Measurements from ENCODE around the gene PACSIN2. TPM values are rescaled to one million over a fixed set of nuclear protein-coding genes. Genes with fewer than 3 reads are reported as not detected.
"Not testable (repeated sequence)": the region's sequence is repeated elsewhere in the genome, so short reads cannot be mapped to it uniquely, and the experiment has no call there.

Gene PACSIN2
- total RNA-seq, 1 experiment from 2014 or later: 8.3 TPM

DNA sequence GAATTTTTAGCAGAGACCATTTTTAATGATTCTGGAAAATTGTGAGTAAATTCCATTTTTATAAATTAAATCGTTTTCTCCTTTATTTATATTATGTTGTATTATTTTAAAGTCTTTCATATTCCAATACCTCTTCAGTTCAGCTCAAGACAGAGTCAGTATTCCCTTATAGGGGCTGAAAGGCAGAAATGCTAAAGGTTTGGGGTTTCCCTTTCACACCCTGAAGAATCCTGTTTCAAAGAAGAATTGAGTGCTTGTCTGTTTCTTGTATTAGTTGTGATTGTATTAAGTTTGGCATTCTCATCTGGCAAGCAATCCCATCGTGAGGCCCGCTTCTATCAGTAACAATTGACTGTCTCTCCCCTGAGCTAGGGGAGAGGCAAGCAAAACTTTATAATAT lies 57.4 kb downstream of the PACSIN2 start:
- no peaks in the 10 kb centered on the region for H3K9me3 ChIP-seq (ENCODE audit: low read length)
- no peak overlapping the region for H3K4me2 ChIP-seq (ENCODE audit: low read depth, low read length, poor library complexity, severe bottlenecking)
- no peak overlapping the region for H3K27ac ChIP-seq (ENCODE audit: low read length)
- H3K9me2 ChIP-seq (replicated peaks; ENCODE audit: insufficient read depth, low read length): no peaks in the 10 kb centered on the region
- no peaks in the 10 kb centered on the region for H3K79me2 ChIP-seq (ENCODE audit: low read length)
- no peak for DNase-seq
- H3K9ac ChIP-seq (ENCODE audit: low read length): no peak overlapping the region
- H2AFZ ChIP-seq (ENCODE audit: low read length): no peak overlapping the region
- H3K36me3 ChIP-seq (ENCODE audit: insufficient read depth, low read length): no peaks in the 10 kb centered on the region
- H3K4me3 ChIP-seq (ENCODE audit: low read length): no peak overlapping the region
- no peaks in the 10 kb centered on the region for H3K4me1 ChIP-seq (ENCODE audit: low read length)
- peaks cover 50% of the 10 kb centered on the region for H4K20me1 ChIP-seq (ENCODE audit: insufficient read depth, low read depth, low read length)
- H3K27me3 ChIP-seq (ENCODE audit: low read length): no peaks in the 10 kb centered on the region

DNA sequence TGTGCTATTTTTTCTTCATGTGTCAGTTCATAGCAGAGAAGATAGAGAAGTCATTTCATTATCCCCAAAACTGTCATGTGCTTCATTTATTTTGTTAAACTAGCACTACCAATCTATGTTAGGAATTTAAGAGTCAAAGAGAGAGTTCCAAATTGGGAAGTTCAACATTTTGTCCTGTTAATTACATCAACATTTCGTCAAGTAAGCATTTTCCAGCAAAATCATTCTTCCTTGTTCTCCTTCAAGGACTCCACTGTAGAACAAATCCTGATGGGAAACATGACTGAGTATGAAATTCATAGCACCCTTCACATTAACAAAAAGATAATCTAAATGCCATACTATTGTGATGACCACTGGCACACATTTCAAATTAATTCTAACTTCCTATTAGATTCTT lies 59.1 kb downstream of the PACSIN2 start:
- Histone ChIP-seq H3K27ac (ENCODE audit: low read length) (no peak overlapping the region), H2AFZ (ENCODE audit: low read length) (no peak overlapping the region), H3K4me3 (ENCODE audit: low read length) (no peak overlapping the region), H3K9ac (ENCODE audit: low read length) (no peak overlapping the region), H4K20me1 (ENCODE audit: insufficient read depth, low read depth, low read length) (peaks cover 57% of the 10 kb centered on the region), H3K79me2 (ENCODE audit: low read length) (no peaks in the 10 kb centered on the region), H3K4me1 (ENCODE audit: low read length) (no peaks in the 10 kb centered on the region), H3K27me3 (ENCODE audit: low read length) (no peaks in the 10 kb centered on the region), H3K9me2 (replicated peaks; ENCODE audit: insufficient read depth, low read length) (no peaks in the 10 kb centered on the region), H3K9me3 (ENCODE audit: low read length) (no peaks in the 10 kb centered on the region), H3K4me2 (ENCODE audit: low read depth, low read length, poor library complexity, severe bottlenecking) (no peak overlapping the region), H3K36me3 (ENCODE audit: insufficient read depth, low read length) (no peaks in the 10 kb centered on the region)
- no peak for DNase-seq

DNA sequence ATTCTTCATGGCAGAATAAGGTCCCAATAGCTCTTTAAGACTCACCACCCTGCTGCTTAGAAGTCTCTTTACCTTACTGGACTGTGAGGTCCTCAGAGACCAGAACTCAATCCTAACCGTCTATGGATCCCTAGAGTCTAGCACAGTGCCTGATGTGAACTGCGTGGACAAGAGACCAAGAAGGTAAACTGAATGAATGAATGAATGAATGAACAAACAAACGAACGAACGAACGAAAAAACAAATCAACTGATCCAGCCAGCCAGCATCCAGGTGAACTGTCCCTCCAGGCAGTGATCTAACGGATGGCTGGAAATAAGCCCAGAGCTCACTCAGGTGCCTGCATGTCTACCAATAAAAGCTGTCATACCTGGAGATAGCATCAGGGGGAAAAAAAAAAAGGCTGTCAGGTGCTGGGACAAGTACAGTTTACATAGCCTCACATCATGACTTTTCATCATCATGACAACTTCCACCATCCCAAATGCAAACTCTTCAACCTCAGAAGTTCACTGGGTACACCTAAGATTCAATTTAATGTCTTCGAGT lies 59.8 kb downstream of the PACSIN2 start:
- H3K4me1 ChIP-seq (ENCODE audit: low read length): no peaks in the 10 kb centered on the region

DNA sequence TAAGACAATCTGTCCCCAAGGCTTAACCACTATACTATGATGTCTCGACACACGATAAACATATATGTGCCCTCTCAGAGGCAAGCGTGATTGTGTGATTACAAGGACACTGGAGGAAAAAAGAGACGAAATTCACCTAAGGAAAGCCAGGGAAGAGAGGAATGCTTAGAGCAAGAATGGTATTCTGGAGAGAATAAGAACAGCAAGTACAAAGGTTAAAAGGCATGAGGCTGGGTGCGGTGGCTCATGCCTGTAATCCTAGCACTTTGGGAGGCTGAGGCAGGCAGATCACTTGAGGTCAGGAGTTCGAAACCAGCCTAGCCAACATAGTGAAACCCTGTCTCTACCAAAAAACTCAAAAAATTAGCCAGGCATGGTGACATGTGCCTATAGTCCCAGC lies 61.2 kb downstream of the PACSIN2 start:
- not testable (repeated sequence) for H3K27ac ChIP-seq (ENCODE audit: low read length); H3K9me3 ChIP-seq (ENCODE audit: low read length); H3K4me3 ChIP-seq (ENCODE audit: low read length); H3K36me3 ChIP-seq (ENCODE audit: insufficient read depth, low read length); H3K79me2 ChIP-seq (ENCODE audit: low read length); H3K4me2 ChIP-seq (ENCODE audit: low read depth, low read length, poor library complexity, severe bottlenecking); H2AFZ ChIP-seq (ENCODE audit: low read length); H3K9me2 ChIP-seq (replicated peaks; ENCODE audit: insufficient read depth, low read length); H3K27me3 ChIP-seq (ENCODE audit: low read length); DNase-seq; H3K4me1 ChIP-seq (ENCODE audit: low read length); H3K9ac ChIP-seq (ENCODE audit: low read length)
- peaks cover 57% of the 10 kb centered on the region for H4K20me1 ChIP-seq (ENCODE audit: insufficient read depth, low read depth, low read length)

More for the DNA sequence above, 59.8 kb downstream of the PACSIN2 start:
- no peaks in the 10 kb centered on the region for H3K36me3 ChIP-seq (ENCODE audit: insufficient read depth, low read length)
- H3K9me2 ChIP-seq (replicated peaks; ENCODE audit: insufficient read depth, low read length): no peaks in the 10 kb centered on the region
- H3K4me2 ChIP-seq (ENCODE audit: low read depth, low read length, poor library complexity, severe bottlenecking): no peak overlapping the region
- H3K4me3 ChIP-seq (ENCODE audit: low read length): no peak overlapping the region
- DNase-seq: no peak
- H3K9me3 ChIP-seq (ENCODE audit: low read length): no peaks in the 10 kb centered on the region
- H4K20me1 ChIP-seq (ENCODE audit: insufficient read depth, low read depth, low read length): peaks cover 52% of the 10 kb centered on the region
- no peaks in the 10 kb centered on the region for H3K27me3 ChIP-seq (ENCODE audit: low read length)
- no peak overlapping the region for H3K27ac ChIP-seq (ENCODE audit: low read length)
- no peak overlapping the region for H3K9ac ChIP-seq (ENCODE audit: low read length)
- no peak overlapping the region for H2AFZ ChIP-seq (ENCODE audit: low read length)
- H3K79me2 ChIP-seq (ENCODE audit: low read length): no peaks in the 10 kb centered on the region

DNA sequence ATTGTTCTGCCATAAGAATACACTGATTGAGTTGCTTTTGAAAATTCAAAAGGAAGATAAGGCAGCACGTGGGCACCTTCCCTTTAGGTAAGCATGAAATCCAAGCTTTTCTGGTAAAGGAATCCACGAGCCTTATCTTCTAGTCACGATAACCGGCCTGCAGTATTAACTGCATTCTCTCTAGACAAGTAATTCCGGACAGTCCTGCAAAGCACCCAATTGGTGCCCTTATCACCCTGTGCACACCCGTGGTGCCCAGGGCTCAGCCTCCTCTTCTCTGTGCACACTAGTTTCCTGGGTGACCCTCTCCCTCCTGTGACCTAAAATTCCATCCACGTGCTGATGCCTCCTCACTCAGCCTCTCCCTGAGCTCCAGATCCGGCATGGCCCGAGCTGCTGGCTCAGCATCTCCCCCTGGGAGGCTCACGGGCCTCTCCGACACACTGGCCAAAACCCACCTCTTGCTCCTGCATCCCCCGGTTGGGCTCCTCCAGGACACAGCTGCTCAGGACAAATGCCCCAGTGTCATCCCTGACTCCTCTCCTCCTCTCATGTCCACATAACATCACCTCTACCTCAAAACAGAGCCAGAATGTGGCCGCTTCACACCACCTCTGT lies 63.7 kb downstream of the PACSIN2 start:
- no peak overlapping the region for H3K4me2 ChIP-seq (ENCODE audit: low read depth, low read length, poor library complexity, severe bottlenecking)
- H3K9me3 ChIP-seq (ENCODE audit: low read length): no peaks in the 10 kb centered on the region
- H4K20me1 ChIP-seq (ENCODE audit: insufficient read depth, low read depth, low read length): peaks cover 67% of the 10 kb centered on the region
- H3K9ac ChIP-seq (ENCODE audit: low read length): no peak overlapping the region
- no peak overlapping the region for H2AFZ ChIP-seq (ENCODE audit: low read length)
- H3K36me3 ChIP-seq (ENCODE audit: insufficient read depth, low read length): no peaks in the 10 kb centered on the region
- H3K79me2 ChIP-seq (ENCODE audit: low read length): no peaks in the 10 kb centered on the region
- no peaks in the 10 kb centered on the region for H3K4me1 ChIP-seq (ENCODE audit: low read length)
- no peak overlapping the region for H3K4me3 ChIP-seq (ENCODE audit: low read length)
- no peaks in the 10 kb centered on the region for H3K9me2 ChIP-seq (replicated peaks; ENCODE audit: insufficient read depth, low read length)
- DNase-seq: no peak
- H3K27me3 ChIP-seq (ENCODE audit: low read length): no peaks in the 10 kb centered on the region
- H3K27ac ChIP-seq (ENCODE audit: low read length): no peak overlapping the region

DNA sequence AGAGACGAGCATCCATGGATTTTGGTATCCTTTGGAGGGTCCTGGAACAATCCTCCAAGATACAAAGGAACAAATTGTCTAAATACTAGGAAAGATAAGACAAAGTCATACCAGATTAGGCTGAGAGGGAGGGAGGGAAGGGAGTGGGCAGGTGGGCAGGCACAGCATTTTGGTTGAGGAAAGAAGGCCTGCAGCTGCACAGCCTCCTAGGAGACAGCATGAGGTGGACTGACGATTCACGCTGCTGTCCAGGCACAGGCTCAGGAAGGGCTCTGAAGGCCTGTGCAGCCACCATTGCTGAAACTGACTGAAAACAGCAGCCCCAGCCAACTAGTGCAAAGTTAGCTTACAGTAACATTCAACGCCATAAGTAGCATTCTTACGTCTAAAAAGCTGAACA lies 64.7 kb downstream of the PACSIN2 start:
- Histone ChIP-seq H3K9ac (ENCODE audit: low read length) (no peak overlapping the region), H3K27me3 (ENCODE audit: low read length) (no peaks in the 10 kb centered on the region), H3K4me3 (ENCODE audit: low read length) (no peak overlapping the region), H4K20me1 (ENCODE audit: insufficient read depth, low read depth, low read length) (peaks cover 57% of the 10 kb centered on the region), H3K79me2 (ENCODE audit: low read length) (no peaks in the 10 kb centered on the region), H3K9me2 (replicated peaks; ENCODE audit: insufficient read depth, low read length) (no peaks in the 10 kb centered on the region), H3K9me3 (ENCODE audit: low read length) (no peaks in the 10 kb centered on the region), H2AFZ (ENCODE audit: low read length) (no peak overlapping the region), H3K36me3 (ENCODE audit: insufficient read depth, low read length) (no peaks in the 10 kb centered on the region), H3K27ac (ENCODE audit: low read length) (no peak overlapping the region), H3K4me2 (ENCODE audit: low read depth, low read length, poor library complexity, severe bottlenecking) (no peak overlapping the region), H3K4me1 (ENCODE audit: low read length) (no peaks in the 10 kb centered on the region)
- DNase-seq: no peak

DNA sequence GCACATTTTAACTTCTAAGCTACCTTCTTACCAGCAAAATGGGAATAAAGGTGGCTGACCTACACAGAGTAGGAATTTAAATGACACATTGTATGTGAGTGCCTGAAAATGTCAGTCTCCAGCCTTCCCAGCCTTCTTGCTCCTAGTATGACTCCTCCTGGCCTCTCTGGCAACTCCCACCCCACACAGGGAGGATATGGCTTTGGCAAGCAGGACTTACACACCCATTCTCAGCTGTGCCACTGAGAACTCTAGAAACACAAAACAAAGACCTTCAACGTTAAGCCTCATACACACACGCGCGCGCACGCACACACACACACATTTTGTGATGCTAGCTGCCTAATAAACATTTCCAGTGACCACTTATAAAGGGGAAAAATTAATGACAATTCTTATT lies 65.8 kb downstream of the PACSIN2 start:
- Histone ChIP-seq H3K9ac (ENCODE audit: low read length) (no peak overlapping the region), H3K4me2 (ENCODE audit: low read depth, low read length, poor library complexity, severe bottlenecking) (no peak overlapping the region), H3K9me3 (ENCODE audit: low read length) (no peaks in the 10 kb centered on the region), H3K9me2 (replicated peaks; ENCODE audit: insufficient read depth, low read length) (no peaks in the 10 kb centered on the region), H3K27ac (ENCODE audit: low read length) (no peak overlapping the region), H3K4me1 (ENCODE audit: low read length) (no peaks in the 10 kb centered on the region), H2AFZ (ENCODE audit: low read length) (no peak overlapping the region), H3K79me2 (ENCODE audit: low read length) (no peaks in the 10 kb centered on the region), H3K4me3 (ENCODE audit: low read length) (no peak overlapping the region), H4K20me1 (ENCODE audit: insufficient read depth, low read depth, low read length) (peaks cover 51% of the 10 kb centered on the region), H3K36me3 (ENCODE audit: insufficient read depth, low read length) (no peaks in the 10 kb centered on the region), H3K27me3 (ENCODE audit: low read length) (no peaks in the 10 kb centered on the region)
- no peak for DNase-seq

DNA sequence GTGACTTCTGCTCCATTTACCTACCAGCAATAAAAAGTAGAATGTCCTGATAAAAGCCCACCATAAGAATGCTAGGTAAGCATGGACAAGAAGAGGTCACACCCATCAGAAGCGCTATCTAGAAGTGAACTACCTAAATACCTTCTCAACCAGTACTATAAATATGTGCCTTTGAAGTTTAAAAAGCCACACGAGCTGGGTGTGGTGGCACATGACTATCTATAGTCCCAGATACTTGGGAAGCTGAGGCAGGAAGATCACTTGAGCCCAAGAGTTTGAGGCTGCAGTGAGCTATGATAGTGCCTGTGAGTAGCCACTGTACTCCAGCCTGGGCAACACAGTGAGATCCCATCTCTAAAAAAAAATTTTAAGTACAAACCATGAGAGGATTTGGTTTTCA lies 66.7 kb downstream of the PACSIN2 start:
- Histone ChIP-seq H3K79me2 (ENCODE audit: low read length) (no peaks in the 10 kb centered on the region), H3K36me3 (ENCODE audit: insufficient read depth, low read length) (no peaks in the 10 kb centered on the region), H2AFZ (ENCODE audit: low read length) (no peak overlapping the region), H3K4me3 (ENCODE audit: low read length) (no peak overlapping the region), H3K27me3 (ENCODE audit: low read length) (no peaks in the 10 kb centered on the region), H3K9ac (ENCODE audit: low read length) (no peak overlapping the region), H3K27ac (ENCODE audit: low read length) (no peak overlapping the region), H3K4me2 (ENCODE audit: low read depth, low read length, poor library complexity, severe bottlenecking) (no peak overlapping the region), H3K9me3 (ENCODE audit: low read length) (no peaks in the 10 kb centered on the region), H4K20me1 (ENCODE audit: insufficient read depth, low read depth, low read length) (peaks cover 59% of the 10 kb centered on the region), H3K9me2 (replicated peaks; ENCODE audit: insufficient read depth, low read length) (no peaks in the 10 kb centered on the region), H3K4me1 (ENCODE audit: low read length) (no peaks in the 10 kb centered on the region)
- DNase-seq: no peak

Data from Karpas-422 (cell line).